CD4-positive, alpha-beta T cell (primary cell): ENCODE results near the gene ATP1B2. TPM values are rescaled to one million over a fixed set of nuclear protein-coding genes. Genes with fewer than 3 reads are reported as not detected.

Source experiments
- ATAC-seq: fragments of 200-7000 bp; cut with Tn5 transposase; one replicate; pipeline ENCODE4 v1.10.0; 2022; ENCODE audit warnings: mild to moderate bottlenecking; ENCODE audit not compliant: poor library complexity
- CTCF ChIA-PET: fragments of 350-600 bp; sonication (Branson Sonifier 250); formaldehyde crosslinking; loops from one replicate; lab custom pipeline; 2021; ENCODE audit warnings: antibody characterized with exemption, inconsistent platforms; lab: Charles Lee
- POLR2A ChIA-PET: fragments of 350-600 bp; sonication (Branson Sonifier 250); formaldehyde crosslinking; loops from one replicate; lab custom pipeline; 2021; ENCODE audit warnings: antibody characterized with exemption, inconsistent platforms; lab: Charles Lee
- DNase-seq, 14 experiments: peaks; one replicate each; pipeline ENCODE4 v3.0.0-alpha.2; 2013 to 2020; ENCODE audit warnings: mixed read lengths in 2 of 14
- H3K27ac ChIP-seq, 2 donors: one replicate each; pipeline versions ENCODE4 v1.5.1 to v1.7.0; 2013; ENCODE audit warnings: low read length in 2 of 2, low read depth in 1 of 2, mild to moderate bottlenecking in 1 of 2
- H3K27me3 ChIP-seq, 2 experiments: 1 replicate in 1 of 2; 2 replicates in 1 of 2; pipeline versions ENCODE4 v1.6.1 to v1.7.0; 2013; ENCODE audit warnings: low read length in 2 of 2, control low read depth in 1 of 2, mild to moderate bottlenecking in 1 of 2, moderate library complexity in 1 of 2; ENCODE audit not compliant: insufficient read depth in 2 of 2, control insufficient read depth in 1 of 2
- H3K36me3 ChIP-seq: one replicate; pipeline ENCODE4 v1.6.1; 2013; ENCODE audit warnings: low read length, control low read depth; ENCODE audit not compliant: insufficient read depth
- H3K4me1 ChIP-seq: one replicate; pipeline ENCODE4 v1.6.1; 2013; ENCODE audit warnings: low read length, control low read depth; ENCODE audit not compliant: insufficient read depth
- H3K4me3 ChIP-seq: one replicate; pipeline ENCODE4 v1.5.1; 2013; ENCODE audit warnings: mild to moderate bottlenecking, low read length, moderate library complexity
- H3K9me3 ChIP-seq, 2 experiments: 1 replicate in 1 of 2; 2 replicates in 1 of 2; pipeline versions ENCODE4 v1.6.1 to v1.7.0; 2013; ENCODE audit warnings: low read length in 2 of 2, mild to moderate bottlenecking in 2 of 2, control low read depth in 1 of 2, moderate library complexity in 1 of 2; ENCODE audit not compliant: control insufficient read depth in 1 of 2, insufficient read depth in 1 of 2
- H3K27ac Mint-ChIP-seq: one replicate; pipeline ENCODE4 v1.8.0; 2020; ENCODE audit warnings: mixed read lengths
- H3K27me3 Mint-ChIP-seq: one replicate; pipeline ENCODE4 v1.8.0; 2021; ENCODE audit warnings: mixed read lengths
- H3K36me3 Mint-ChIP-seq: one replicate; pipeline ENCODE4 v1.8.0; 2021; ENCODE audit warnings: low read depth, mixed read lengths
- H3K4me1 Mint-ChIP-seq: one replicate; pipeline ENCODE4 v1.8.0; 2021; ENCODE audit warnings: low read depth, mixed read lengths
- H3K4me3 Mint-ChIP-seq: one replicate; pipeline ENCODE4 v1.8.0; 2020; ENCODE audit warnings: mild to moderate bottlenecking, mixed read lengths
- H3K9me3 Mint-ChIP-seq: one replicate; pipeline ENCODE4 v1.8.0; 2020; ENCODE audit warnings: mixed read lengths
- CTCF ChIP-seq: fragments of 200-600 bp; IDR thresholded peaks from one replicate; pipeline ENCODE4 v1.8.0; 2022; ENCODE audit warnings: antibody characterized with exemption, mild to moderate bottlenecking
- intact Hi-C, 2 experiments: fragments of 100-400 bp; cut with DNase I in 1 of 2; cut with micrococcal nuclease in 1 of 2; formaldehyde crosslinking; loops; one replicate each; pipeline versions ENCODE4 v1.15.1 to v1.9.0; 2023 to 2025; cut with DNase I, micrococcal nuclease
- total RNA-seq, 174 experiments: library from RNA in 2 of 174; stranded (reverse) in 2 of 174; gene quantifications; one replicate each; pipeline ENCODE4 v1.2.3 and lab custom pipeline; 2021 to 2026

ATP1B2 gene
- total RNA-seq, 2 experiments from 2014 or later, result 0.17 to 0.69 TPM

- Histone ChIP-seq H3K4me3 (no peak overlapping the region), H3K27ac (no peak overlapping the region), H3K27me3 (no peaks in the 10 kb centered on the region), H3K4me1 (peaks cover 36% of the 10 kb centered on the region), H3K36me3 (peaks cover 4% of the 10 kb centered on the region), H3K9me3 (no peaks in the 10 kb centered on the region)
- POLR2A ChIA-PET, result interaction anchor here (1.2 to 4.2 kb wide), 2 partner anchors 75 kb away, joined by 3 to 158 read pairs; partner anchors contain the start of genes TP53 and WRAP53
- CTCF ChIA-PET, result interaction anchor here (1.6 to 2.3 kb wide), 2 partner anchors 22 to 76 kb away, joined by 4 to 9 read pairs; partner anchors contain the start of genes SOX15 and TP53
- peak overlapping the region; percentile 82 for H3K4me3 Mint-ChIP-seq
- intact Hi-C loops, result loop anchor here in 1 of 2 experiments (2.0 kb wide), 1 partner anchor 21 kb away; the partner anchor contains the start of gene SOX15
- H3K27me3 Mint-ChIP-seq, result no peaks in the 10 kb centered on the region
- DNase-seq (no peak), ATAC-seq (no peak)
- no peaks in the 10 kb centered on the region for H3K9me3 Mint-ChIP-seq
- peak overlapping the region; percentile 87 for H3K27ac Mint-ChIP-seq
- H3K4me1 Mint-ChIP-seq, result peaks cover 52% of the 10 kb centered on the region
- H3K36me3 Mint-ChIP-seq, result peaks cover 39% of the 10 kb centered on the region
- no peak for TF ChIP-seq CTCF
Observed at GRCh38 chr17:7611635-7612293, 39.0 kb upstream of the ATP1B2 start.

- H3K27ac ChIP-seq, result no peak overlapping the region
- H3K36me3 ChIP-seq, result peaks cover 4% of the 10 kb centered on the region
- TF ChIP-seq CTCF, result no peak
- ChIA-PET CTCF (interaction anchor here (1.6 to 2.3 kb wide), 2 partner anchors 23 to 75 kb away, joined by 4 to 9 read pairs; partner anchors contain the start of genes SOX15 and TP53), POLR2A (interaction anchor here (4.2 kb wide), 1 partner anchor 74 kb away, joined by 158 read pairs; the partner anchor contains the start of genes TP53 and WRAP53)
- Mint-ChIP-seq H3K9me3 (no peaks in the 10 kb centered on the region), H3K4me3 (peak overlapping the region; percentile 82), H3K4me1 (peaks cover 52% of the 10 kb centered on the region), H3K36me3 (peaks cover 39% of the 10 kb centered on the region), H3K27me3 (no peaks in the 10 kb centered on the region), H3K27ac (peak overlapping the region; percentile 87)
- intact Hi-C loops, result no loop called here
- DNase-seq (no peak), ATAC-seq (no peak)
- H3K4me1 ChIP-seq, result peaks cover 36% of the 10 kb centered on the region
- no peaks in the 10 kb centered on the region for H3K9me3 ChIP-seq
- H3K4me3 ChIP-seq, result no peak overlapping the region
- no peaks in the 10 kb centered on the region for H3K27me3 ChIP-seq
Observed at GRCh38 chr17:7612294-7612640, 38.5 kb upstream of the ATP1B2 start.

GRCh38 chr17:7613769-7614424 is 36.8 kb upstream of the ATP1B2 start:
- no peak for TF ChIP-seq CTCF
- H3K27me3 Mint-ChIP-seq, result no peaks in the 10 kb centered on the region
- intact Hi-C loops, result loop anchor here (2.0 kb wide), 2 partner anchors 41 to 73 kb away; partner anchors contain the start of gene TP53 (in 1 of the 2)
- ATAC-seq (no peak), DNase-seq (peak in 1 of 14 experiments; percentile 33)
- Histone ChIP-seq H3K4me3 (peak overlapping the region; percentile 87), H3K27me3 (no peaks in the 10 kb centered on the region), H3K27ac (peak overlapping the region in 1 of 2 donors; percentile 50), H3K9me3 (no peaks in the 10 kb centered on the region), H3K36me3 (peaks cover 4% of the 10 kb centered on the region), H3K4me1 (peaks cover 36% of the 10 kb centered on the region)
- H3K4me1 Mint-ChIP-seq, result peaks cover 52% of the 10 kb centered on the region
- H3K36me3 Mint-ChIP-seq, result peaks cover 39% of the 10 kb centered on the region
- H3K27ac Mint-ChIP-seq, result peak overlapping the region; percentile 87
- POLR2A ChIA-PET, result interaction anchor here (0.5 to 4.2 kb wide), 11 partner anchors 14 to 243 kb away, joined by 4 to 158 read pairs (median 9); partner anchors contain the start of genes CYB5D1, MPDU1, NAA38 and POLR2A
- H3K9me3 Mint-ChIP-seq, result no peaks in the 10 kb centered on the region
- H3K4me3 Mint-ChIP-seq, result peak overlapping the region; percentile 91
- CTCF ChIA-PET, result interaction anchor here (0.8 to 3.1 kb wide), 12 partner anchors 11 to 258 kb away, joined by 4 to 29 read pairs (median 4); partner anchors contain the start of genes ATP1B2, MPDU1, SAT2 and TP53
